Breast epithelium (tissue), 3 donors: ENCODE results near the gene ANKMY1.

Source experiments
- POLR2A ChIP-seq: fragments of 450-650 bp; IDR thresholded peaks from one replicate; pipeline ENCODE4 v1.6.1; 2016; ENCODE audit warnings: antibody characterized with exemption, mild to moderate bottlenecking, moderate library complexity
- POLR2AphosphoS5 ChIP-seq, 3 donors: sonication (generic); formaldehyde crosslinking; IDR thresholded peaks; one replicate each; pipeline ENCODE4 v1.6.1; 2017; ENCODE audit warnings: antibody characterized with exemption in 3 of 3
- TF ChIP-seq, protein P1 (sequence below), 3 donors: fragments of 450-650 bp; IDR thresholded peaks; one replicate each; pipeline ENCODE4 v1.5.1; 2016 to 2017; ENCODE audit warnings: antibody characterized with exemption in 3 of 3, mild to moderate bottlenecking in 3 of 3, moderate library complexity in 3 of 3

DNA sequence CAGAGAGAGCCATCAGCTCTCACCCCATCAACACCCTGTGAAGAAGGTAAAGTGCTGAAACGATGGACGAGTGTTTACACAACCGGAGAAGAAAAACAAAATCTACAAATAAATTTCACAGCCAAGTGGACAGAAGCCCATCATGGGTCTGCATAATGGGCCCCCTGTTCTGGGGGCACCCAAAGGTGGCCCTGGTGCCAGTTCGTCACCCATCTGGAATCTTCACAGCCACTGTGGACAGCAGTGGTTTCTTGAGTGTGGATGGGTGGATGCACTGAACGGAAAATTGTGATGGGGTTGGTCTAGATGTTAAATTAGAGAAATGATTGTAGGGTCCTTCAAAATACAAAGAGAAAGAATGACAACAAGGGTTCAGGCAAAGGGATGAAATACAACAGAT, 38.8 kb downstream of the ANKMY1 start:
- TF ChIP-seq, protein P1, sequence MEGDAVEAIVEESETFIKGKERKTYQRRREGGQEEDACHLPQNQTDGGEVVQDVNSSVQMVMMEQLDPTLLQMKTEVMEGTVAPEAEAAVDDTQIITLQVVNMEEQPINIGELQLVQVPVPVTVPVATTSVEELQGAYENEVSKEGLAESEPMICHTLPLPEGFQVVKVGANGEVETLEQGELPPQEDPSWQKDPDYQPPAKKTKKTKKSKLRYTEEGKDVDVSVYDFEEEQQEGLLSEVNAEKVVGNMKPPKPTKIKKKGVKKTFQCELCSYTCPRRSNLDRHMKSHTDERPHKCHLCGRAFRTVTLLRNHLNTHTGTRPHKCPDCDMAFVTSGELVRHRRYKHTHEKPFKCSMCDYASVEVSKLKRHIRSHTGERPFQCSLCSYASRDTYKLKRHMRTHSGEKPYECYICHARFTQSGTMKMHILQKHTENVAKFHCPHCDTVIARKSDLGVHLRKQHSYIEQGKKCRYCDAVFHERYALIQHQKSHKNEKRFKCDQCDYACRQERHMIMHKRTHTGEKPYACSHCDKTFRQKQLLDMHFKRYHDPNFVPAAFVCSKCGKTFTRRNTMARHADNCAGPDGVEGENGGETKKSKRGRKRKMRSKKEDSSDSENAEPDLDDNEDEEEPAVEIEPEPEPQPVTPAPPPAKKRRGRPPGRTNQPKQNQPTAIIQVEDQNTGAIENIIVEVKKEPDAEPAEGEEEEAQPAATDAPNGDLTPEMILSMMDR (IDR thresholded peaks at IDR 0.05): no peak
- TF ChIP-seq POLR2A: no peak
- no peak for TF ChIP-seq POLR2AphosphoS5 (IDR thresholded peaks at IDR 0.05)
